ENCODE measurements around the gene NUP210L.
"Not testable (repeated sequence)": the region's sequence is repeated elsewhere in the genome, so short reads cannot be mapped to it uniquely, and the experiment has no call there.

The NUP210L gene

GRCh38 chr1:153995202-153995601, 159.7 kb downstream of the NUP210L start:
- no peak for DNase-seq

DNA sequence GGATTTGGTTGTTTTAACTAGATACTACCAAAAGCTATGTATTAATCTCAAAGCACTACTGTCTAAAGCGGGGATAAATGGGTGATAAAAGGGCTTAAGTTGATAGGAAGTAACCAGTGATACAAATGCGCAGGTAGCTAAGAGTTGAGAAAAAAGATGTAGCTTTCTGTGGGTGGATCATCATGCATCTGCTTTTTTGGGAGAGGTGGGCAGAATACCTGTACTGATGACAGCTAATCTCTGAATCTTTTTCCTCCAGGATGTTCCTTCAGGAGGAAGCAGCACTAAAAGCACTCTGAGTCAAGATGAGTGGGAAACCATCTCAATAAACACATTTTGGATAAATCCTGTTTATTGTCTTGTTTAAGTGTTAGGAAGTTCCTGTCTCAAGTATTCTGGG, 163.1 kb downstream of the NUP210L start:
- no peak for DNase-seq

DNA sequence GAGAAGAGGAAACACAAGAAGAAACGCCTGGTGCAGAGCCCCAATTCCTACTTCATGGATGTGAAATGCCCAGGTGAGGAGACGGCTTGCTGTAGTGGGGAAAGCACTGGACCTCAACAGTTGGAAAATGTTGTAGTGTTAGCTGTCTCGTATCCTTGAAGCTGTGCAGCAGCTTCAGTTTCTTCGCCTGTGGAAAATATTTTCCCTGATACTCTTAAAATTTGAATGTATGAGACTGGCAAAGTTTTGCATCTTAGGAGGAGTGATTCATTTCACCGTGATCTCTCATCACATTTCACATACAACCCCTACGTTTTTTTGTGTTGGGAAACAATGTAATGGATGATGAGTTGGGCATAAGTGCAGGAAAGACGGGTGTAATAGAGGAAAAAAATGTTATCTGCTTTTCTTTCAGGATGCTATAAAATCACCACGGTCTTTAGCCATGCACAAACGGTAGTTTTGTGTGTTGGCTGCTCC, 163.7 kb downstream of the NUP210L start:
- no peak for DNase-seq

DNA sequence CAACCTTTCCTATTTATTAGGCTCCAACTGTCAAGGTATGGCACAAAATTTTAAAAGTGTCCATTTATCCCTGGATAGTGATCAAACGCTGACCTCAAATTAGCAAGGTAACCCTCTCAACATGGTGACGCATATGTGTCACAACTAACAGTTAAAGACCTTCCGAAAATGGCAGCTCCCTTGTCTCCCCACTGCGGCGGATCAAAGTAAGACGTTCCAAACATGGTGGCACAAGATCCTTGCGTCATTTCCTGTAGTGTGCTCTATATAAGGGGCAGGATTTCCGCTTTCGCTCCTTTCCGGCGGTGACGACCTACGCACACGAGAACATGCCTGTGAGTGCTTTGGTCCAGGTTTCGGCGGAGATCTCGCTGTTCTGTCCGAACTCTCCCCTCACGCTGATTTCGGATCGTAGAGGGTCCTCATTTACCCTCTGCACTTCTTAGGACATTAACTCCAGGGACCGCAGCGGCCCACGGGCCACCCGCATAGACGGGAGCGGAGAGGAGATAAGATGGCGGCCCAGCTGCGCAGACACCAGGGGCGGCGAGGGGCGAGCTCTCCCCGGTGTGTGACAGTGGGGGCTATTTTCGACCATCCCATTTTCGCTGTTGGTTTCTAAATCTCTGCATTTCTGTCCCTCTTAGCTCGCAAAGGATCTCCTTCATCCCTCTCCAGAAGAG, 164.3 kb downstream of the NUP210L start, which contains the start of gene RPS27:
Gene RPS27 (plus strand): TSS at position 295 of the 683 bp plus-strand sequence. CDS start 35 bp downstream, at position 330.
- peak; percentile 37 to 96 (median 85) for DNase-seq

DNA sequence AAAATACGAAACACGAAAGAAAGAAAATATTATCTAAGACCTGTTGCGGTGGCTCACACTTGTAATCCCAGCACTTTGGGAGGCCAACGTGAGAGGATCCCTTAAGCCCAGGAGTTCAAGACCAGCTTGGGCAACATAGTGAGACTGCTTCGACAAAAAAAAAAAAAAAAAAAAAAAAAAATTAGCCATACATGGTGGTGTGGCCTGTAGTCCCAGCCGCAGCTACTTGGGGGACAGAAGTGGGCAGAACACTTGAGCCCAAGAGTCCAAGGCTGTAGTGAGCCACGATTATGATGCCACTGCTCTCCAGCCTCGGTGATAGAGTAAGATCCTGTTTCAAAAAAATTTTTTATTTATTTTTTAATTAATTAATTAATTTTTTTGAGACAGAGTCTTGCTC, 167.3 kb downstream of the NUP210L start:
- no peak for DNase-seq

GRCh38 chr1:153985941-153986761, 168.7 kb downstream of the NUP210L start, which contains the start of gene RAB13:
RAB13 (minus strand) TSS chr1:153986339; CDS start chr1:153986236, 103 bp downstream.
- peak in 50 of 56 donors; percentile 6 to 80 (median 52) for DNase-seq

DNA sequence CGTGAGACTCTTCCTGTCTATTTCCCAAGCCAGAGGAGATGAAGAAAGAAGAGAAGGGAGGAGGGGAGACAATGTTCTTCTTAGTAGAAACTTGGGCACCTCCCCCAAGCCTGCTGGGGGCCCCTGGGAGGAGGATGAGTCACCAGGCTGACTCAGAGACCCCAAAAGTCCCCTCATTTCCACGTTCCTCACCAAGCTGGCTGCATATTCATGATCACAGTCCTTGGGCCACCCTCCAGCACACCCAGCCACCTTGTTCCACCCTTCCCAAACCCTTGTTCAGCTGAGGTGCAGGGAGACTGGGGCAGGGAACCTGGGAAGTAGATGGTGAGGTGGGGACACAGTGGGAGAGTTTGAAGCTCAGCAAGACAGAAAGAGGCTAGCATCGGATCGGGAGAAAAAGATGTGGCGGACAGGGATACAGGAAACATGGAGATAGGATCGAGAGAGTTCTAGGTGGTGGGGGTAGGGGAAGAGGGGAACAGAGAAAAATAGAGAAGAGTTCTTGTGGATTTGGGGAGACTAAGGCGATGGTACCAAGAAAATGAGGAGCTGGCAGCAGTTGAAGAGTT, 169.4 kb downstream of the NUP210L start:
- DNase-seq = peak in 5 of 56 donors; percentile 3 to 33 (median 14)

DNA sequence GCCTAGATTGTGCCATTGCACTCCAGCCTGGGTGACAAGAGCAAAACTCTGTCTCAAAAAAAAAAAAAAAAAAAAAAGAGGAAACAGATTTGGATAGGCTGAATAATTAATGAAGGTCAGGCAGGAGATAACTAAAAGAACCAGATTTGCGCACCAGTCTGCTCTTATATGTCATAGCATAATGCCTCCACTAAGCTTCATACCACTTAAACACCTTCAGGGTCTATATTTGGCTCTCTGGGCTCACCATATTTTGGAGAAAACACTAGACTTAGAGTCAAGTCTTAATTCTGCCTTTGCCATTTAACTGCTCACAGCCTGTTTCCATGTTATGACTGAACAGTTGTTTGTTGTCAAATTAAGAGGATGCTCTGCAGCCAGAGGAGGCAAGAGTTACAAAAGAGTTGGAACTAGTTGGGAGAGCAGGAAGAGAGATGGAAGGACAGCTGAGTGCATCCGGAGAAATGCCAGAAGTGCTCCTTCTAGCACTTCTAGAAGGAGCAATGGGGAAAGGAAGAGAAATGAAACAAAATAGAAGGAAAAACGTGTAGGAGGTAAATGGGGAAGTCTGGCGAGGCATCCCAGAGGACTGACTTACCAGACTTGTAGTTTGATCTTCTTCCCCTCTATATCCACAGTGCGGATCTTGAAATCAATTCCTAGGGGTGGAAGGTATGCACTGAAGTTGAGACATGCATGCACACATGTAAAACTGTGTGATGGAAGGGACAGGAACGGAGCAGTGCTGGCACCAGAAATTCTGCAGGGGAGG, 170.6 kb downstream of the NUP210L start:
- no peak for DNase-seq

DNA sequence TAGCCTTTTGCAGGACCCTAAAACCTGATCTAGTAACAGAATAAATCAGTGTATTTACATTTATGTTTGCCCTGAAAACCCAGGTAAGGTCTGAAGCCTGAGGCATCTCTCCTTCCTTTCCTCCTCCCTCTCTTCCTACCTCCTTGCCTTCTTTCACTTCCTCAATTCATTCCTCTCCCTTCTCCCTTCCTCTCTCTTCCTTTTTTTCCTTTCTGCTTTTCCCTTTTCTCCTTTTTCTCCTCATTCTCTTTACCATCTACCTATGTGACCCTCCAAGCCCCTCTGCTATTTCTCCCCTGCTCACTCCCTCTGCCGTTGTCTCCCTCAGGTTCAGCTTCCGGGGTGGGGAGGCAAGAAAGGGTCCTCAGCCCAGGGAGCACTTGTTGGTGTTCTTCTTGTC, 173.1 kb downstream of the NUP210L start:
- not testable (repeated sequence) for DNase-seq

GRCh38 chr1:153979091-153979490, 175.8 kb downstream of the NUP210L start:
- not testable (repeated sequence) for DNase-seq

- no peak for DNase-seq
These were observed 176.5 kb downstream of the NUP210L start for GRCh38 chr1:153978274-153978909.

GRCh38 chr1:153977250-153978240, 177.3 kb downstream of the NUP210L start, which contains the start of gene JTB:
JTB (minus strand) TSS chr1:153977674; CDS start chr1:153977252, 422 bp downstream.
- DNase-seq = peak; percentile 31 to 92 (median 79)

DNA sequence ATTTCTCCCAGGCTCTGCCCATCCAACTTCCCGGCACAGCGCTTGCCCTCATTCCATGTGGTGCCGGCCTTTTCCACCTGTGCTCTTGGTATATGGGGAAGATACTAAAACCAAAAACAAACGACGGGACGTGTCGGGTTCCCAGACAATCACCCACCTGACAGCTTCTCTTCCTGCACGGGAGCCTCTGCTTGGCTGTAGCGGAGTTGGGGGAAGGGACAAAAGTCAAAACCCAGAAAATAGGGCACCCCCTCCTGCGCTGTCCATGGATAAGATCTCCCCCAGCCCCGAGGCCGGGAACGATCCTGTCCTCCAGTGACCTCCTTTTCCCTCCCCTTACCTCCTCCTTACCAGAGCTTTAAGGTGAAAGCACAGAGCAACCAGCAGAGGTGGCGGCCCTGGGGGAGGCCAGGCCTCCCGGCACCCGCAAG, 178.0 kb downstream of the NUP210L start:
- peak in 2 of 56 donors; percentile 5 to 14 for DNase-seq

- no peak for DNase-seq
These were observed 181.3 kb downstream of the NUP210L start for GRCh38 chr1:153973525-153973924.

DNA sequence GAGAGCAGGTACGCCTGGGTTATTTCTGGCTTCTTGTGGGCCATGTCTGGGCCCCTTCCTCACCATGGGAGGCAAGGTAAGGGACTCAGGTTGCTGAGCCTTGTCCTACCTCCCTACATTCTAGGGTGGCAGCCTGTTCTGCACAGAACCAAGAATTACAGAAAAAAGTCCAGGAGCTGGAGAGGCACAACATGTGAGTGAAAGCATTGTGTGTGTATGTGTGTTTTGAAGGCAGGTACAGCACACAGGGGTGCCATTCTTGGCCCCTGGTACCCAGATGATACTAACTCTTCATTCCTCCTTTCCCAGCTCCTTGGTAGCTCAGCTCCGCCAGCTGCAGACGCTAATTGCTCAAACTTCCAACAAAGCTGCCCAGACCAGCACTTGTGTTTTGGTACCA, 181.8 kb downstream of the NUP210L start:
- DNase-seq = no peak

GRCh38 chr1:153970346-153970745, 184.5 kb downstream of the NUP210L start:
- DNase-seq = no peak

DNA sequence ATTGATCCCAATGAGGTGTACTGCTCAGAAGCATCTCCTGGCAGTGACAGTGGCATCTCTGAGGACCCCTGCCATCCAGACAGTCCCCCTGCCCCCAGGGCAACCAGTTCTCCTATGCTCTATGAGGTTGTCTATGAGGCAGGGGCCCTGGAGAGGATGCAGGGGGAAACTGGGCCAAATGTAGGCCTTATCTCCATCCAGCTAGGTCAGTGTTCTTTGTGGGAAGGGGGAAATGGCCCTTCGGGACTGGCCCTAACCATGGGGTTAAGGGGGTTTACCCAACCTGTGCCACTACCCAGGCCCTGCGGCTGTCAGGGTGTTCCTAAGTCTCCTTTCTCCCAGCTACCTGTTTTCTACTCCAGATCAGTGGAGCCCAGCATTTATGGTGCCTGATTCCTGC, 185.9 kb downstream of the NUP210L start:
- DNase-seq = no peak

DNA sequence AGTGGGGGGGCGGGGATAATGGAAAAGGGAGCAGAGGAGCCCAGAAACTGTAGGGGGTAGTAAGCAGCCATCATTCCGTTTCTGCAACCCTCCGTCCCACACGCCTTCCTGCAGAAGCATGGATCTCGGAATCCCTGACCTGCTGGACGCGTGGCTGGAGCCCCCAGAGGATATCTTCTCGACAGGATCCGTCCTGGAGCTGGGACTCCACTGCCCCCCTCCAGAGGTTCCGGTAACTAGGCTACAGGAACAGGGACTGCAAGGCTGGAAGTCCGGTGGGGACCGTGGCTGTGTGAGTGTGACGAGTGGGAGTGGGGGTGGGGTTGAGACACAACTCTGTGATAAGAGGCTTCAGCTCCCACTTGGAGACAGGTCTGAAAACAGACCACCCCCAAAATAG, 186.5 kb downstream of the NUP210L start:
- no peak for DNase-seq

DNA sequence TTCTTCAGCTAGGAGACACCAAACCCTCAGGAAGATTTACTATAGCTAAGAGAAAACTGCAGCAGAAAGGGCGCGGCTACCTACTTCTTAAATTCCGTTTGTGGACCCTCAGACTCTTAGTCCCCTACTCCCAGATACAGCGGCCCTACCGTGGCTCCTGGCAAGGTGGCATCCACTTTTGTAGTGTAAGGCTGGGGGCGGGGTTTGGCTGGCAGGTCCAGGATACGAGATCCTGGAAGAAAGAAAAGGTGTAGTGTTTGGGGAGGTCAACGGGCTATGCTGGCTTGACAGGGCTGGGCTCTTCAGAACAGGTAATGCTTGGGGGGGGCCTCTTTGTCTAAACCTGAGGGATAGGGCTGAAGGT, 186.9 kb downstream of the NUP210L start:
- peak in 1 of 56 donors; percentile 56 for DNase-seq
